GM23338 (cell line): ENCODE measurements around the gene GFRA4. TPM values are rescaled to one million over a fixed set of nuclear protein-coding genes. Genes with fewer than 3 reads are reported as not detected.

ENCODE experiments used
- ATAC-seq: fragments of 200-7000 bp; cut with Tn5 transposase; 3 replicates; pipeline ENCODE4 v1.9.1; 2020
- DNase-seq: peaks from one replicate; pipeline ENCODE4 v3.0.0-alpha.2; 2015; ENCODE audit warnings: low spot score
- H2AFZ ChIP-seq: fragments of 200-600 bp; sonication (generic); 2 replicates; pipeline ENCODE4 v1.8.0; 2016; ENCODE audit warnings: antibody characterized with exemption, mild to moderate bottlenecking, moderate library complexity
- H3F3A ChIP-seq: fragments of 200-600 bp; sonication (generic); replicated peaks from 2 replicates; pipeline ENCODE4 v1.8.0; 2017; ENCODE audit warnings: antibody characterized with exemption, mixed run types, low read depth
- H3K27ac ChIP-seq: fragments of 200-600 bp; sonication (generic); 2 replicates; pipeline ENCODE4 v1.6.1; 2016; ENCODE audit warnings: low read depth
- H3K27me3 ChIP-seq: fragments of 200-600 bp; sonication (generic); 2 replicates; pipeline ENCODE4 v1.8.0; 2016; ENCODE audit warnings: mild to moderate bottlenecking, mixed run types, moderate library complexity; ENCODE audit not compliant: insufficient read depth
- H3K36me3 ChIP-seq: fragments of 200-600 bp; sonication (generic); 2 replicates; pipeline ENCODE4 v1.8.0; 2016; ENCODE audit warnings: mild to moderate bottlenecking; ENCODE audit not compliant: insufficient read depth
- H3K4me1 ChIP-seq: fragments of 200-600 bp; sonication (generic); 2 replicates; pipeline ENCODE4 v1.8.0; 2016; ENCODE audit warnings: mild to moderate bottlenecking, moderate library complexity; ENCODE audit not compliant: insufficient read depth
- H3K4me2 ChIP-seq: fragments of 200-600 bp; sonication (generic); 2 replicates; pipeline ENCODE4 v1.7.1; 2017; ENCODE audit warnings: mixed run types
- H3K4me3 ChIP-seq: fragments of 200-600 bp; sonication (generic); 2 replicates; pipeline ENCODE4 v1.6.1; 2016; ENCODE audit warnings: mixed run types
- H3K79me2 ChIP-seq: fragments of 200-600 bp; sonication (generic); replicated peaks from 2 replicates; pipeline ENCODE4 v1.8.0; 2017; ENCODE audit warnings: mild to moderate bottlenecking; ENCODE audit not compliant: insufficient read depth
- H3K9me2 ChIP-seq: fragments of 200-600 bp; sonication (generic); 2 replicates; pipeline ENCODE4 v1.8.0; 2017; ENCODE audit not compliant: insufficient read depth
- H4K20me1 ChIP-seq: fragments of 200-600 bp; sonication (generic); replicated peaks from 2 replicates; pipeline ENCODE4 v1.8.0; 2017; ENCODE audit warnings: mild to moderate bottlenecking; ENCODE audit not compliant: insufficient read depth
- H3K27ac Mint-ChIP-seq: 2 replicates; pipeline ENCODE4 v1.8.0; 2020; ENCODE audit warnings: inconsistent platforms, mild to moderate bottlenecking, moderate library complexity, mixed read lengths
- H3K27me3 Mint-ChIP-seq: 3 replicates; pipeline ENCODE4 v1.8.0; 2022; ENCODE audit warnings: low read depth, mild to moderate bottlenecking, moderate library complexity, mixed read lengths, inconsistent platforms; ENCODE audit not compliant: insufficient read depth, poor library complexity
- H3K36me3 Mint-ChIP-seq: 3 replicates; pipeline ENCODE4 v1.8.0; 2021; ENCODE audit warnings: low read depth, mild to moderate bottlenecking, inconsistent platforms, moderate library complexity, mixed read lengths
- H3K4me1 Mint-ChIP-seq: 3 replicates; pipeline ENCODE4 v1.8.0; 2020; ENCODE audit warnings: mild to moderate bottlenecking, inconsistent platforms, mixed read lengths
- H3K4me3 Mint-ChIP-seq: 3 replicates; pipeline ENCODE4 v1.8.0; 2021; ENCODE audit warnings: moderate library complexity, mild to moderate bottlenecking, inconsistent platforms, mixed read lengths
- H3K9me3 Mint-ChIP-seq: 3 replicates; pipeline ENCODE4 v1.8.0; 2020; ENCODE audit warnings: moderate library complexity, mild to moderate bottlenecking, inconsistent platforms, mixed read lengths
- CREB1 ChIP-seq: fragments of 250-450 bp; sonication (Bioruptor Pico); IDR thresholded peaks from 2 replicates; pipeline ENCODE4 v1.5.0; 2020; ENCODE audit warnings: low read depth, mild to moderate bottlenecking, moderate library complexity
- ETS1 ChIP-seq: IDR thresholded peaks from 2 replicates; pipeline ENCODE4 v1.6.1; 2016; ENCODE audit warnings: antibody characterized with exemption
- EZH2 ChIP-seq: fragments of 200-600 bp; sonication (generic); IDR thresholded peaks from one replicate; pipeline ENCODE4 v1.8.0; 2017; ENCODE audit warnings: antibody characterized with exemption, mild to moderate bottlenecking, low read depth; ENCODE audit not compliant: unreplicated experiment
- EZH2phosphoT487 ChIP-seq: fragments of 200-600 bp; sonication (generic); IDR thresholded peaks from one replicate; pipeline ENCODE4 v1.8.1; 2018; ENCODE audit warnings: antibody characterized with exemption; ENCODE audit not compliant: unreplicated experiment
- JUNB ChIP-seq: IDR thresholded peaks from one replicate; pipeline ENCODE4 v1.6.1; 2016; ENCODE audit warnings: antibody characterized with exemption; ENCODE audit not compliant: unreplicated experiment
- NANOG ChIP-seq: IDR thresholded peaks from 2 replicates; pipeline ENCODE4 v1.6.1; 2016; ENCODE audit warnings: antibody characterized with exemption, borderline replicate concordance
- POLR2AphosphoS5 ChIP-seq: IDR thresholded peaks from 2 replicates; pipeline ENCODE4 v1.6.1; 2016; ENCODE audit warnings: antibody characterized with exemption, low read depth
- REST ChIP-seq: IDR thresholded peaks from one replicate; pipeline ENCODE4 v1.6.1; 2018; ENCODE audit warnings: antibody characterized with exemption; ENCODE audit not compliant: unreplicated experiment
- STAT1 ChIP-seq: IDR thresholded peaks from one replicate; pipeline ENCODE4 v1.6.1; 2016; ENCODE audit warnings: antibody characterized with exemption; ENCODE audit not compliant: unreplicated experiment
- ZNF114 ChIP-seq: fragments of 250-450 bp; sonication (Bioruptor Pico); IDR thresholded peaks from 2 replicates; pipeline ENCODE4 v1.5.0; 2020; ENCODE audit warnings: mild to moderate bottlenecking, moderate library complexity
- ZNF331 ChIP-seq: fragments of 250-450 bp; sonication (Bioruptor Pico); IDR thresholded peaks from 2 replicates; pipeline ENCODE4 v1.5.0; 2020; ENCODE audit warnings: low read depth, mild to moderate bottlenecking, moderate library complexity
- ZNF462 ChIP-seq: fragments of 250-450 bp; sonication (Bioruptor Pico); IDR thresholded peaks from 2 replicates; pipeline ENCODE4 v1.5.0; 2020; ENCODE audit warnings: mild to moderate bottlenecking, moderate library complexity
- polyA plus RNA-seq: library from polyadenylated mRNA; unstranded; fragments of >200 nt; fragmentation: Nextera tagmentation; extraction: Ambion mirVana; gene quantifications from 2 replicates; pipeline ENCODE4 v1.2.1, GENCODE V29; 2016
- total RNA-seq: library from RNA; depleted of rRNA; stranded (reverse); fragments of >200 nt; shearing (Covaris generic); gene quantifications from 2 replicates; pipeline ENCODE4 v1.2.3, GENCODE V29; 2014
- TF ChIP-seq, protein P1 (sequence below), 2 experiments: fragments of 200-600 bp in 1 of 2; sonication (generic) in 1 of 2; conservative IDR thresholded peaks; 2 replicates each; pipeline versions ENCODE4 v1.5.1 to v1.6.1; 2016 to 2017; ENCODE audit warnings: antibody characterized with exemption in 2 of 2, low read depth in 2 of 2, mild to moderate bottlenecking in 2 of 2, moderate library complexity in 1 of 2

GFRA4 gene
- total and polyA plus RNA-seq, 2 experiments from 2014 or later = not detected

DNA sequence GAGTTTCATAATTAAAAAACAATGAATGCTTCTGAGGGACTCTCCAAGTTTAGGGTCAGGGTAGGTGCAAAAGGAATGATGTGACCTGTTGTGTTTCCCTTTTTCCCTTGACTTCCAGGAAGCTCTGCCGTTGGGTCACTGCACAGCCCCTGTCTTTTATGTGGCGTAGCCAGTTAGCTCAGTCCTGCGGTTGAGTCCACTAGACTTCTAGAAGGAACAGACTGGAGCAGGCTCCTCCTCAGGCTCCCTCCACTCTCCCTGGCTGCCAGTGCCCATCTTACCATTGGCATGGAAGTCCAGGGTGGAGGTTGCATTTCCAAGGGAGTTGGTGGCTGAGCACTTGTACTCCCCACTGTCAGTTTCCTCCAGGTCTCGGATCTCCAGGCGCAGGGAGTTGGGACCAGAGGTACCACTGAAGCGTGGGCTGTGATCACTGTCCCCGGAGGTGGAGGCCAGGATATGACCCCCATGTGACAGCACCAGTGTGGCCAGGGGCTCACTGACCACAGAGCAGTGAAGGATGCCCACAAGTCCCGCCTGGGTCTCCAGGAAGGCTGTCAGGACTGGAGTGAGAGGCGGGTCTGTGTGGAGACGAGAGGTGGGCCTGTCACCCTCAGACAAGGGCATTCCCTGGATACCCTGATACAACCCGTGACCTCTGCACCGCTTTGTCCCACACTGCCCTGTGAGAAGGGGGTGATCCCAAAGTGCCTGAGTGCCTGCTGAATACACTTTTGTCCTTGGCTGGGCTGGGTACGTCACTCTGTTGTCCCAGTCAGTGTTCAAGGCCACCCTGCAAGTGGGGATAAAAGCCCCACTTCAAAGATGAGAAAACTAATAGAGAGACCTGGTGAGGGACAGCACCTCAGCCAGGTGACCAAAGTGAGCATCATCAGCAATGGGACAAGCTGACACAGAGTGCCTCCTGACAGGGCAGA lies 38.1 kb upstream of the GFRA4 start:
- Mint-ChIP-seq H3K4me1 (no peaks in the 10 kb centered on the region), H3K27ac (no peak overlapping the region), H3K4me3 (no peak overlapping the region), H3K27me3 (peaks cover 7% of the 10 kb centered on the region), H3K9me3 (peaks cover under 1% of the 10 kb centered on the region; the same call in 1 of the 3 replicates), H3K36me3 (no peaks in the 10 kb centered on the region)
- H3K79me2 ChIP-seq = no peaks in the 10 kb centered on the region
- no peaks in the 10 kb centered on the region for H4K20me1 ChIP-seq
- H3K9me2 ChIP-seq = no peaks in the 10 kb centered on the region
- TF ChIP-seq POLR2AphosphoS5 = no peak
- TF ChIP-seq EZH2phosphoT487 = no peak
- no peak for TF ChIP-seq EZH2
- no peak for TF ChIP-seq ETS1
- no peak for TF ChIP-seq ZNF331
- TF ChIP-seq, protein P1, sequence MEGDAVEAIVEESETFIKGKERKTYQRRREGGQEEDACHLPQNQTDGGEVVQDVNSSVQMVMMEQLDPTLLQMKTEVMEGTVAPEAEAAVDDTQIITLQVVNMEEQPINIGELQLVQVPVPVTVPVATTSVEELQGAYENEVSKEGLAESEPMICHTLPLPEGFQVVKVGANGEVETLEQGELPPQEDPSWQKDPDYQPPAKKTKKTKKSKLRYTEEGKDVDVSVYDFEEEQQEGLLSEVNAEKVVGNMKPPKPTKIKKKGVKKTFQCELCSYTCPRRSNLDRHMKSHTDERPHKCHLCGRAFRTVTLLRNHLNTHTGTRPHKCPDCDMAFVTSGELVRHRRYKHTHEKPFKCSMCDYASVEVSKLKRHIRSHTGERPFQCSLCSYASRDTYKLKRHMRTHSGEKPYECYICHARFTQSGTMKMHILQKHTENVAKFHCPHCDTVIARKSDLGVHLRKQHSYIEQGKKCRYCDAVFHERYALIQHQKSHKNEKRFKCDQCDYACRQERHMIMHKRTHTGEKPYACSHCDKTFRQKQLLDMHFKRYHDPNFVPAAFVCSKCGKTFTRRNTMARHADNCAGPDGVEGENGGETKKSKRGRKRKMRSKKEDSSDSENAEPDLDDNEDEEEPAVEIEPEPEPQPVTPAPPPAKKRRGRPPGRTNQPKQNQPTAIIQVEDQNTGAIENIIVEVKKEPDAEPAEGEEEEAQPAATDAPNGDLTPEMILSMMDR (conservative IDR thresholded peaks at IDR 0.05; ENCODE audit: low read depth in 2 of 2) = no peak
- TF ChIP-seq STAT1 = no peak
- TF ChIP-seq JUNB = no peak
- no peak for TF ChIP-seq CREB1 (CRISPR knock-in tag)
- no peak for TF ChIP-seq ZNF462 (CRISPR knock-in tag)
- TF ChIP-seq ZNF114 (CRISPR knock-in tag) = no peak
- no peak for TF ChIP-seq NANOG
- TF ChIP-seq REST = no peak
- H3K27ac ChIP-seq = no peak overlapping the region
- no peak overlapping the region for H2AFZ ChIP-seq
- no peaks in the 10 kb centered on the region for H3K36me3 ChIP-seq
- ATAC-seq (no peak), DNase-seq (no peak)
- no peaks in the 10 kb centered on the region for H3K27me3 ChIP-seq
- no peaks in the 10 kb centered on the region for H3F3A ChIP-seq
- H3K4me2 ChIP-seq = no peak overlapping the region
- H3K4me1 ChIP-seq = no peaks in the 10 kb centered on the region
- H3K4me3 ChIP-seq = no peak overlapping the region
